ENCODE measurements around the gene MICALL2.

- TF ChIP-seq CTCF (IDR thresholded peaks at IDR 0.05; ENCODE audit: low read depth, low read length, missing input control) (no peak), YY1 (IDR thresholded peaks at IDR 0.05) (no peak), HNF4A (conservative IDR thresholded peaks at IDR 0.05) (no peak), NR2F2 (IDR thresholded peaks at IDR 0.05) (no peak), REST (IDR thresholded peaks at IDR 0.05) (no peak), EGR1 (IDR thresholded peaks at IDR 0.05; ENCODE audit: low read depth in 2 of 2) (no peak), ZBTB33 (IDR thresholded peaks at IDR 0.05) (no peak), GABPA (IDR thresholded peaks at IDR 0.05 in 1 of 2, conservative IDR thresholded peaks at IDR 0.05 in 1 of 2) (no peak)
These were observed 36.6 kb downstream of the MICALL2 start for GRCh38 chr7:1422512-1423263.

All from liver (tissue), 3 donors.